WTC11 (cell line): ENCODE data around the gene BACH2.

Experiments
- AFF4 ChIP-seq: sonication (generic); formaldehyde crosslinking; IDR thresholded peaks from 2 replicates; pipeline ENCODE4 v1.8.1; 2023; ENCODE audit warnings: mild to moderate bottlenecking, missing genetic modification reagents, borderline replicate concordance
- ATF2 ChIP-seq: sonication (generic); formaldehyde crosslinking; IDR thresholded peaks from 2 replicates; pipeline ENCODE4 v1.8.1; 2022; ENCODE audit warnings: low read depth, missing genetic modification reagents, borderline replicate concordance
- CBFB ChIP-seq: sonication (generic); formaldehyde crosslinking; IDR thresholded peaks from 2 replicates; pipeline ENCODE4 v1.8.1; 2022; ENCODE audit warnings: mild to moderate bottlenecking, low read depth, missing genetic modification reagents
- CTCF ChIP-seq: fragments of 200-600 bp; IDR thresholded peaks from 2 replicates; pipeline ENCODE4 v1.8.0; 2022; ENCODE audit warnings: antibody characterized with exemption
- FOXJ3 ChIP-seq: sonication (generic); formaldehyde crosslinking; IDR thresholded peaks from 2 replicates; pipeline ENCODE4 v1.9.0; 2021; ENCODE audit warnings: missing genetic modification reagents, mild to moderate bottlenecking, borderline replicate concordance
- HMGA2 ChIP-seq: fragments of 250-450 bp; sonication (Bioruptor Pico); IDR thresholded peaks from 2 replicates; pipeline ENCODE4 v1.4.0; 2021; ENCODE audit warnings: mild to moderate bottlenecking, moderate library complexity
- NFYB ChIP-seq: sonication (generic); formaldehyde crosslinking; conservative IDR thresholded peaks from 2 replicates; pipeline ENCODE4 v1.8.0; 2022; ENCODE audit warnings: low read depth, missing genetic modification reagents
- NR3C1 ChIP-seq: sonication (generic); formaldehyde crosslinking; conservative IDR thresholded peaks from 2 replicates; pipeline ENCODE4 v1.8.1; 2023; ENCODE audit warnings: low read depth, mild to moderate bottlenecking, missing genetic modification reagents

- TF ChIP-seq CTCF (no peak), ATF2 (CRISPR knock-in tag) (no peak), NR3C1 (CRISPR knock-in tag) (no peak), CBFB (CRISPR knock-in tag) (no peak), AFF4 (CRISPR knock-in tag) (no peak), FOXJ3 (no peak), HMGA2 (no peak), NFYB (CRISPR knock-in tag) (no peak)
These were observed 147.4 kb downstream of the BACH2 start for GRCh38 chr6:90149280-90149679.
